Measurements from ENCODE around the gene TMC2.
"Not testable (repeated sequence)": the region's sequence is repeated elsewhere in the genome, so short reads cannot be mapped to it uniquely, and the experiment has no call there.

Gene TMC2

GRCh38 chr20:2526218-2526583, 10.2 kb upstream of the TMC2 start:
- not testable (repeated sequence) for DNase-seq (ENCODE audit: low read depth in 2 of 2)

- no peak for DNase-seq (ENCODE audit: low read depth in 2 of 2)
These were observed 8.6 kb upstream of the TMC2 start for GRCh38 chr20:2527762-2528161.

- no peak for DNase-seq (ENCODE audit: low read depth in 2 of 2)
These were observed 7.6 kb upstream of the TMC2 start for GRCh38 chr20:2528671-2529271.

GRCh38 chr20:2533118-2533517, 3.3 kb upstream of the TMC2 start:
- DNase-seq (ENCODE audit: low read depth in 2 of 2), result no peak

- no peak for DNase-seq (ENCODE audit: low read depth in 2 of 2)
These were observed 438 bp upstream of the TMC2 start for GRCh38 chr20:2535711-2536559.

- DNase-seq (ENCODE audit: low read depth in 2 of 2), result no peak
These were observed 728 bp downstream of the TMC2 start for GRCh38 chr20:2537101-2537500.

- DNase-seq (ENCODE audit: low read depth in 2 of 2), result no peak
These were observed 2.0 kb downstream of the TMC2 start for GRCh38 chr20:2538356-2538755.

- no peak for DNase-seq (ENCODE audit: low read depth in 2 of 2)
These were observed 2.8 kb downstream of the TMC2 start for GRCh38 chr20:2538931-2539720.

- no peak for DNase-seq (ENCODE audit: low read depth in 2 of 2)
These were observed 5.6 kb downstream of the TMC2 start for GRCh38 chr20:2541940-2542339.

GRCh38 chr20:2542361-2542760, 6.0 kb downstream of the TMC2 start:
- no peak for DNase-seq (ENCODE audit: low read depth in 2 of 2)

- DNase-seq (ENCODE audit: low read depth in 2 of 2), result no peak
These were observed 7.8 kb downstream of the TMC2 start for GRCh38 chr20:2544211-2544610.

GRCh38 chr20:2545594-2545993, 9.2 kb downstream of the TMC2 start:
- no peak for DNase-seq (ENCODE audit: low read depth in 2 of 2)

GRCh38 chr20:2557873-2558580, 21.7 kb downstream of the TMC2 start:
- DNase-seq (ENCODE audit: low read depth in 2 of 2), result no peak

GRCh38 chr20:2558581-2559278, 22.4 kb downstream of the TMC2 start:
- DNase-seq (ENCODE audit: low read depth in 2 of 2), result no peak

- DNase-seq (ENCODE audit: low read depth in 2 of 2), result no peak
These were observed 22.9 kb downstream of the TMC2 start for GRCh38 chr20:2559279-2559626.

- DNase-seq (ENCODE audit: low read depth in 2 of 2), result no peak
These were observed 23.3 kb downstream of the TMC2 start for GRCh38 chr20:2559651-2560050.

GRCh38 chr20:2563116-2563515, 26.7 kb downstream of the TMC2 start:
- DNase-seq (ENCODE audit: low read depth in 2 of 2), result no peak

- no peak for DNase-seq (ENCODE audit: low read depth in 2 of 2)
These were observed 28.0 kb downstream of the TMC2 start for GRCh38 chr20:2564406-2564805.

GRCh38 chr20:2575682-2576081, 39.3 kb downstream of the TMC2 start:
- DNase-seq (ENCODE audit: low read depth in 2 of 2), result no peak

GRCh38 chr20:2576317-2576727, 39.9 kb downstream of the TMC2 start:
- DNase-seq (ENCODE audit: low read depth in 2 of 2), result no peak

- no peak for DNase-seq (ENCODE audit: low read depth in 2 of 2)
These were observed 42.3 kb downstream of the TMC2 start for GRCh38 chr20:2578475-2579192.

All from fibroblast of skin of left quadriceps (primary cell).